LNCaP clone FGC (cell line): ENCODE results near the gene DRGX.

ENCODE experiments used
- DNase-seq: peaks from one replicate; pipeline ENCODE4 v3.0.0-alpha.2; 2011; ENCODE audit warnings: low read depth
- H3K4me3 ChIP-seq: 2 replicates; pipeline ENCODE4 v1.5.1; 2011; ENCODE audit warnings: mild to moderate bottlenecking, low read depth, low read length, control low read depth
- CTCF ChIP-seq: IDR thresholded peaks from 2 replicates; pipeline ENCODE4 v1.5.1; 2012; ENCODE audit warnings: mild to moderate bottlenecking; ENCODE audit not compliant: control insufficient read depth, insufficient read depth; ENCODE audit errors: extremely low read depth

DRGX gene

GRCh38 chr10:49417311-49418052, 21.6 kb upstream of the DRGX start:
- DNase-seq = no peak
- no peak for TF ChIP-seq CTCF
- no peak overlapping the region for H3K4me3 ChIP-seq

GRCh38 chr10:49415846-49416245, 20.0 kb upstream of the DRGX start:
- no peak overlapping the region for H3K4me3 ChIP-seq
- no peak for TF ChIP-seq CTCF
- DNase-seq = no peak

GRCh38 chr10:49415109-49415508, 19.2 kb upstream of the DRGX start:
- DNase-seq = no peak
- TF ChIP-seq CTCF = no peak
- no peak overlapping the region for H3K4me3 ChIP-seq

- peak; percentile 60 for DNase-seq
- TF ChIP-seq CTCF = no peak
- H3K4me3 ChIP-seq = no peak overlapping the region
Measured at GRCh38 chr10:49414496-49414895, 18.6 kb upstream of the DRGX start.

GRCh38 chr10:49412571-49412970, 16.7 kb upstream of the DRGX start:
- TF ChIP-seq CTCF = no peak
- no peak for DNase-seq
- H3K4me3 ChIP-seq = no peak overlapping the region

GRCh38 chr10:49410365-49411074, 14.6 kb upstream of the DRGX start:
- DNase-seq = peak; percentile 89
- TF ChIP-seq CTCF = no peak
- H3K4me3 ChIP-seq = no peak overlapping the region
